ENCODE data around the gene FAM117A. TPM values are rescaled to one million over a fixed set of nuclear protein-coding genes. Genes with fewer than 3 reads are reported as not detected.
"Not testable (repeated sequence)": the region's sequence is repeated elsewhere in the genome, so short reads cannot be mapped to it uniquely, and the experiment has no call there.

The FAM117A gene
- total RNA-seq, 1 experiment from 2014 or later: 41.5 TPM

DNA sequence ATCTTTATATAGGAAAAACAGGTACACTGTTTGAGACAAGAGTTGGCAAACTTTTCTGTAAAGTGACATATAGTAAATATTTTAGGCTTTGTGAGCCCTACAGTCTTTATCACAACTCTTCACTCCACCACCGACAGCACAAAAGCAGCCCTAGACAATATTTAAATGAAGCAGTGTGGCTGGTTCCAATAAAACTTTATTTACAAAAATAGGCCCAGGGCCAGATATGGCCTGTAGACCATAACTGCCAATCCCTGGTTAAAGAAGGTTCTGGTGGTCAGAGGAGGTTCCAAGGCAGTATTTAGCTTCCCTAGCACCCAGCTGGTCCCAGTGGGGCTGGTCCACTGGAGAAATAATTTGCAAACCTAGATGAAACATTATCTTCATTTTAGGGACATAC lies 3.6 kb downstream of the FAM117A start:
- Mint-ChIP-seq H3K27ac (ENCODE audit: unreplicated experiment) (no peak overlapping the region), H3K27me3 (ENCODE audit: insufficient read depth, unreplicated experiment) (no peaks in the 10 kb centered on the region), H3K9me3 (ENCODE audit: unreplicated experiment) (no peaks in the 10 kb centered on the region), H3K4me1 (ENCODE audit: low read depth, unreplicated experiment) (peaks cover 8% of the 10 kb centered on the region), H3K4me3 (ENCODE audit: unreplicated experiment) (no peak overlapping the region), H3K36me3 (ENCODE audit: insufficient read depth, unreplicated experiment) (peaks cover 18% of the 10 kb centered on the region)
- Histone ChIP-seq H3K4me3 (ENCODE audit: low read depth, low read length) (no peak overlapping the region), H3K27me3 (replicated peaks; ENCODE audit: control insufficient read depth, insufficient read depth, low read length) (no peaks in the 10 kb centered on the region), H3K4me1 (peaks cover 9% of the 10 kb centered on the region), H3K36me3 (ENCODE audit: control insufficient read depth, insufficient read depth, low read length) (no peaks in the 10 kb centered on the region), H3K9me3 (no peaks in the 10 kb centered on the region)
- ChIA-PET POLR2A (interaction anchor here (1.1 kb wide), 1 partner anchor 28 kb away, joined by 4 read pairs; the partner anchor contains the start of gene KAT7), CTCF (interaction anchor here (1.4 to 1.6 kb wide), 2 partner anchors 28 to 203 kb away, joined by 4 read pairs; no protein-coding TSS in a partner anchor)
- DNase-seq: no peak
- intact Hi-C loops (cut with micrococcal nuclease; ENCODE audit: unreplicated experiment): loop anchor here (5.0 kb wide), 1 partner anchor 193 kb away; no protein-coding TSS in a partner anchor
- BruUV-seq (replicated peaks): no TSS peak
- TF ChIP-seq, protein P1, sequence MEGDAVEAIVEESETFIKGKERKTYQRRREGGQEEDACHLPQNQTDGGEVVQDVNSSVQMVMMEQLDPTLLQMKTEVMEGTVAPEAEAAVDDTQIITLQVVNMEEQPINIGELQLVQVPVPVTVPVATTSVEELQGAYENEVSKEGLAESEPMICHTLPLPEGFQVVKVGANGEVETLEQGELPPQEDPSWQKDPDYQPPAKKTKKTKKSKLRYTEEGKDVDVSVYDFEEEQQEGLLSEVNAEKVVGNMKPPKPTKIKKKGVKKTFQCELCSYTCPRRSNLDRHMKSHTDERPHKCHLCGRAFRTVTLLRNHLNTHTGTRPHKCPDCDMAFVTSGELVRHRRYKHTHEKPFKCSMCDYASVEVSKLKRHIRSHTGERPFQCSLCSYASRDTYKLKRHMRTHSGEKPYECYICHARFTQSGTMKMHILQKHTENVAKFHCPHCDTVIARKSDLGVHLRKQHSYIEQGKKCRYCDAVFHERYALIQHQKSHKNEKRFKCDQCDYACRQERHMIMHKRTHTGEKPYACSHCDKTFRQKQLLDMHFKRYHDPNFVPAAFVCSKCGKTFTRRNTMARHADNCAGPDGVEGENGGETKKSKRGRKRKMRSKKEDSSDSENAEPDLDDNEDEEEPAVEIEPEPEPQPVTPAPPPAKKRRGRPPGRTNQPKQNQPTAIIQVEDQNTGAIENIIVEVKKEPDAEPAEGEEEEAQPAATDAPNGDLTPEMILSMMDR (IDR thresholded peaks at IDR 0.05; ENCODE audit: insufficient read depth in 1 of 2, low read depth in 1 of 2, low read length in 1 of 2, severe bottlenecking in 1 of 2, unreplicated experiment in 1 of 2): no peak

DNA sequence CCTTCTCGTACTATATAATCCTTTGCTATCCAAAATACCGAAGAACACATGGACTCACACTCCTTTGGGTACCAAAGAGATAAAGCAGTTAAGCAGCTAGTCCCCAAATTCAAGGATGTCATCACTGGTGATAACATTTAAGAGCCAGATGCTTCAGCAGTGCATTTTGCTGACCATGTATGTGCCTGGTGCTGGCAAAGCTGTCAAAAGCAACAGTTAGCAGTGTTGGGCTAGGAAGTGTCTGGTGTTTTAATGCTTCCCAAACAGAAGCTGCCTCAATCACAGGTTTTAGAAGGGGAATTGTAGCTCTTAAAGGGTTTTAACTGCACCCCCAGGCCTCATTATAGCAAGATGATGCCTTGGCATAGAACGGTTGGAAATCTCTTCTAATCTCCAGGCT lies 4.7 kb downstream of the FAM117A start:
- DNase-seq: no peak
- Mint-ChIP-seq H3K4me3 (ENCODE audit: unreplicated experiment) (no peak overlapping the region), H3K27me3 (ENCODE audit: insufficient read depth, unreplicated experiment) (no peaks in the 10 kb centered on the region), H3K4me1 (ENCODE audit: low read depth, unreplicated experiment) (peaks cover 8% of the 10 kb centered on the region), H3K27ac (ENCODE audit: unreplicated experiment) (no peak overlapping the region), H3K36me3 (ENCODE audit: insufficient read depth, unreplicated experiment) (peaks cover 14% of the 10 kb centered on the region), H3K9me3 (ENCODE audit: unreplicated experiment) (no peaks in the 10 kb centered on the region)
- Histone ChIP-seq H3K4me1 (peaks cover 9% of the 10 kb centered on the region), H3K4me3 (ENCODE audit: low read depth, low read length) (no peak overlapping the region), H3K9me3 (no peaks in the 10 kb centered on the region), H3K27me3 (replicated peaks; ENCODE audit: control insufficient read depth, insufficient read depth, low read length) (no peaks in the 10 kb centered on the region), H3K36me3 (ENCODE audit: control insufficient read depth, insufficient read depth, low read length) (no peaks in the 10 kb centered on the region)
- ChIA-PET POLR2A (interaction anchor here (0.5 to 1.1 kb wide), 3 partner anchors 7 to 388 kb away, joined by 4 to 9 read pairs (median 4); partner anchors contain the start of gene KAT7), CTCF (interaction anchor here (1.4 to 1.6 kb wide), 2 partner anchors 29 to 202 kb away, joined by 4 read pairs; no protein-coding TSS in a partner anchor)
- intact Hi-C loops (cut with micrococcal nuclease; ENCODE audit: unreplicated experiment): no loop called here
- TF ChIP-seq, protein P1 (IDR thresholded peaks at IDR 0.05; ENCODE audit: insufficient read depth in 1 of 2, low read depth in 1 of 2, low read length in 1 of 2, severe bottlenecking in 1 of 2, unreplicated experiment in 1 of 2): no peak
- no TSS peak for BruUV-seq (replicated peaks)

DNA sequence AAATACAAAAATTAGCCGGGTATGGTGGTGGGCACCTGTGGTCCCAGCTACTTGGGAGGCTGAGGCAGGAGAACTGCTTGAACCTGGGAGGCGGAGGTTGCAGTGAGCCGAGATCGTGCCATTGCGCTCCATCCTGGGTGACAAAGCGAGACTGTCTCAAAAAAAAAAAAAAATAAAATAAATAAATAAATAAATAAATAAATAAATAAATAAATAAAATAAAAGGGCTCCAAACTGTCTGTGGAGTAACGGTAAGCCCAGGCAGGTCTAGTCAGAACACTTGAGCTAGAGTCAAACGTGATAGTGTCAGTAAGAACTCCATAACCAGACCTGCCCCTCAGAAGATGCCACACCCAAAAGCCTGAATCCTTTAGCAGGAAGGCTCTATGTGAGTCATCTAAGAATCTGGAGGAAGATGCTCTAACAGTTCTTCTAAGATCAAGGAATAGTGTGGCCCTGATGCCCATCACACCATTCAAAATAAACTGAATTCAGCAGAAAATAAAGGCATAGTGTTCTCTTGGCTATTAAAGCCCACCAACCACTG lies 5.4 kb downstream of the FAM117A start:
- POLR2A ChIA-PET; H3K36me3 ChIP-seq (ENCODE audit: control insufficient read depth, insufficient read depth, low read length); intact Hi-C loops (cut with micrococcal nuclease; ENCODE audit: unreplicated experiment); H3K9me3 Mint-ChIP-seq (ENCODE audit: unreplicated experiment); H3K36me3 Mint-ChIP-seq (ENCODE audit: insufficient read depth, unreplicated experiment); H3K27me3 Mint-ChIP-seq (ENCODE audit: insufficient read depth, unreplicated experiment); BruUV-seq (replicated peaks); DNase-seq; H3K4me3 Mint-ChIP-seq (ENCODE audit: unreplicated experiment); H3K4me1 ChIP-seq; H3K27me3 ChIP-seq (replicated peaks; ENCODE audit: control insufficient read depth, insufficient read depth, low read length); H3K27ac Mint-ChIP-seq (ENCODE audit: unreplicated experiment); H3K4me1 Mint-ChIP-seq (ENCODE audit: low read depth, unreplicated experiment); H3K9me3 ChIP-seq; H3K4me3 ChIP-seq (ENCODE audit: low read depth, low read length): not testable (repeated sequence)
- CTCF ChIA-PET: interaction anchor here (1.6 kb wide), 1 partner anchor 29 kb away, joined by 4 read pairs; no protein-coding TSS in a partner anchor

Measured in Caco-2 (cell line).